Measurements from ENCODE around the gene FBRSL1.

FBRSL1 gene

DNA sequence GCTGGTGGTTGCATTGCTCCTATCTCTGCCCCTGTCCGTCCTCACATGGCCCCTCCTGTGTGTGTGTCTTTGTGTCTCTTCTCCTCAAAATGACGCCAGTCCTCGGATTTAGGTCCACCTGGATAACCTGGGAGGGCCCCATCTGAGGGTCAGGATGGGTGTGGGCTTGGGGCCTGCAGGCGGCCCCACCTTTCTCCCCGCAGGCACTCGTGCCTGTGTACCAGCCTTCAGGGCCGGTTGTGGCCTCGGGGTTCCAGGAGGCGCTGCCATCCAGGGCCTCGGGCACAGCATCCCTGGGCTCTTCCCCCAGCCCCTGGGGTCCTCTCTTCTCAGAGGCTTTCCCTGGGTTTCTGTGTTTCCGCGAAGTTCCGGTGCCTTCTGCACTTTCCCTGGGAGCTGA, 65.7 kb downstream of the FBRSL1 start:
- DNase-seq (ENCODE audit: low read depth in 1 of 2, low spot score in 1 of 2): no peak
- Histone ChIP-seq H3K27ac (replicated peaks) (no peak overlapping the region), H3K27me3 (ENCODE audit: insufficient read depth, poor library complexity, severe bottlenecking) (no peaks in the 10 kb centered on the region), H3K4me3 (replicated peaks; ENCODE audit: insufficient read depth, low read length) (no peak overlapping the region)
- TF ChIP-seq, protein P1, sequence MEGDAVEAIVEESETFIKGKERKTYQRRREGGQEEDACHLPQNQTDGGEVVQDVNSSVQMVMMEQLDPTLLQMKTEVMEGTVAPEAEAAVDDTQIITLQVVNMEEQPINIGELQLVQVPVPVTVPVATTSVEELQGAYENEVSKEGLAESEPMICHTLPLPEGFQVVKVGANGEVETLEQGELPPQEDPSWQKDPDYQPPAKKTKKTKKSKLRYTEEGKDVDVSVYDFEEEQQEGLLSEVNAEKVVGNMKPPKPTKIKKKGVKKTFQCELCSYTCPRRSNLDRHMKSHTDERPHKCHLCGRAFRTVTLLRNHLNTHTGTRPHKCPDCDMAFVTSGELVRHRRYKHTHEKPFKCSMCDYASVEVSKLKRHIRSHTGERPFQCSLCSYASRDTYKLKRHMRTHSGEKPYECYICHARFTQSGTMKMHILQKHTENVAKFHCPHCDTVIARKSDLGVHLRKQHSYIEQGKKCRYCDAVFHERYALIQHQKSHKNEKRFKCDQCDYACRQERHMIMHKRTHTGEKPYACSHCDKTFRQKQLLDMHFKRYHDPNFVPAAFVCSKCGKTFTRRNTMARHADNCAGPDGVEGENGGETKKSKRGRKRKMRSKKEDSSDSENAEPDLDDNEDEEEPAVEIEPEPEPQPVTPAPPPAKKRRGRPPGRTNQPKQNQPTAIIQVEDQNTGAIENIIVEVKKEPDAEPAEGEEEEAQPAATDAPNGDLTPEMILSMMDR (IDR thresholded peaks at IDR 0.05; ENCODE audit: insufficient read depth, low read length): no peak

DNA sequence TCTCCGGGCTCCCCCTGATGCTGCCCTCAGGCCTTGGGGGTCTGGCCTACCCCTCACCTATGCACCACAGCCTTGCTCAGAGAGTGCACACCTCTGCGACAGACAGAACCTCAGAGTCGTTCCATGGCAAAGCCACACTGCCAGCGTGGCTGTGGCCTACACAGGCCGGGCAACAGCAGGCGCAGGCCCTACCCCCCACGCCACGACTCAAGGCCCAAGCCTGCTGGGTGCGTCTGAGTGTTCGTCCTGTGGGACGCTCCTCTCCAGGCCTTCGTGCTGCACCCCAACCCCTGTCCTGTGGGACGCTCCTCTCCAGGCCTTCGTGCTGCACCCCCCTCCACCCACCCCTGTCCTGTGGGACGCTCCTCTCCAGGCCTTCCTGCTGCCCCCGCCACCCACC, 66.3 kb downstream of the FBRSL1 start:
- H3K4me3 ChIP-seq (replicated peaks; ENCODE audit: insufficient read depth, low read length): no peak overlapping the region
- no peaks in the 10 kb centered on the region for H3K27me3 ChIP-seq (ENCODE audit: insufficient read depth, poor library complexity, severe bottlenecking)
- TF ChIP-seq, protein P1 (IDR thresholded peaks at IDR 0.05; ENCODE audit: insufficient read depth, low read length): no peak
- TF ChIP-seq SPI1 (IDR thresholded peaks at IDR 0.05; ENCODE audit: borderline replicate concordance, low read depth) (no peak), GABPA (IDR thresholded peaks at IDR 0.05; ENCODE audit: low read depth) (no peak)
- no peak overlapping the region for H3K27ac ChIP-seq (replicated peaks)
- no peak for DNase-seq (ENCODE audit: low read depth in 1 of 2, low spot score in 1 of 2)

DNA sequence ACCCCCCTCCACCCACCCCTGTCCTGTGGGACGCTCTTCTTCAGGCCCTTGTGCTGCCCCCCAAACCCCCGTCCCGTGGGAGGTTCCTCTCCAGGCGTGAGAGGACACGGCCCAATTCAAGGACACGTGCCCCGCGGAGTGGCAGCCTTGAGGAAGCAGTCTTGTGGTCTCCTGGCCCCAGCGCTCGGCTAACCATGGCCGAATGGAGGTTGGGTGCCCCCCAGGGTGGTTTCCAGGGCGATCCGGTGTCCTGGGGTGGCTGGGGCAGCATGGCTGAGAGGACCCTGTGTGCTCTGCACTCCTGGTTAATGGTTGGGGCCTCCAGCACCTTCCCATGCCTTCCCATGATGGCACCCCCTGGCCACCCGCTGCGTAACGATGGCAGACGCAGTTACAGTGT, 66.8 kb downstream of the FBRSL1 start:
- Histone ChIP-seq H3K4me3 (replicated peaks; ENCODE audit: insufficient read depth, low read length) (no peak overlapping the region), H3K27me3 (ENCODE audit: insufficient read depth, poor library complexity, severe bottlenecking) (no peaks in the 10 kb centered on the region), H3K27ac (replicated peaks) (no peak overlapping the region)
- no peak for DNase-seq (ENCODE audit: low read depth in 1 of 2, low spot score in 1 of 2)
- TF ChIP-seq GABPA (IDR thresholded peaks at IDR 0.05; ENCODE audit: low read depth) (no peak), SPI1 (IDR thresholded peaks at IDR 0.05; ENCODE audit: borderline replicate concordance, low read depth) (no peak), POLR2AphosphoS5 (IDR thresholded peaks at IDR 0.05; ENCODE audit: low read depth) (no peak)
- TF ChIP-seq, protein P2, sequence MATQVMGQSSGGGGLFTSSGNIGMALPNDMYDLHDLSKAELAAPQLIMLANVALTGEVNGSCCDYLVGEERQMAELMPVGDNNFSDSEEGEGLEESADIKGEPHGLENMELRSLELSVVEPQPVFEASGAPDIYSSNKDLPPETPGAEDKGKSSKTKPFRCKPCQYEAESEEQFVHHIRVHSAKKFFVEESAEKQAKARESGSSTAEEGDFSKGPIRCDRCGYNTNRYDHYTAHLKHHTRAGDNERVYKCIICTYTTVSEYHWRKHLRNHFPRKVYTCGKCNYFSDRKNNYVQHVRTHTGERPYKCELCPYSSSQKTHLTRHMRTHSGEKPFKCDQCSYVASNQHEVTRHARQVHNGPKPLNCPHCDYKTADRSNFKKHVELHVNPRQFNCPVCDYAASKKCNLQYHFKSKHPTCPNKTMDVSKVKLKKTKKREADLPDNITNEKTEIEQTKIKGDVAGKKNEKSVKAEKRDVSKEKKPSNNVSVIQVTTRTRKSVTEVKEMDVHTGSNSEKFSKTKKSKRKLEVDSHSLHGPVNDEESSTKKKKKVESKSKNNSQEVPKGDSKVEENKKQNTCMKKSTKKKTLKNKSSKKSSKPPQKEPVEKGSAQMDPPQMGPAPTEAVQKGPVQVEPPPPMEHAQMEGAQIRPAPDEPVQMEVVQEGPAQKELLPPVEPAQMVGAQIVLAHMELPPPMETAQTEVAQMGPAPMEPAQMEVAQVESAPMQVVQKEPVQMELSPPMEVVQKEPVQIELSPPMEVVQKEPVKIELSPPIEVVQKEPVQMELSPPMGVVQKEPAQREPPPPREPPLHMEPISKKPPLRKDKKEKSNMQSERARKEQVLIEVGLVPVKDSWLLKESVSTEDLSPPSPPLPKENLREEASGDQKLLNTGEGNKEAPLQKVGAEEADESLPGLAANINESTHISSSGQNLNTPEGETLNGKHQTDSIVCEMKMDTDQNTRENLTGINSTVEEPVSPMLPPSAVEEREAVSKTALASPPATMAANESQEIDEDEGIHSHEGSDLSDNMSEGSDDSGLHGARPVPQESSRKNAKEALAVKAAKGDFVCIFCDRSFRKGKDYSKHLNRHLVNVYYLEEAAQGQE (IDR thresholded peaks at IDR 0.05; ENCODE audit: insufficient replicate concordance, low read depth): no peak
- TF ChIP-seq, protein P1 (IDR thresholded peaks at IDR 0.05; ENCODE audit: insufficient read depth, low read length): no peak

DNA sequence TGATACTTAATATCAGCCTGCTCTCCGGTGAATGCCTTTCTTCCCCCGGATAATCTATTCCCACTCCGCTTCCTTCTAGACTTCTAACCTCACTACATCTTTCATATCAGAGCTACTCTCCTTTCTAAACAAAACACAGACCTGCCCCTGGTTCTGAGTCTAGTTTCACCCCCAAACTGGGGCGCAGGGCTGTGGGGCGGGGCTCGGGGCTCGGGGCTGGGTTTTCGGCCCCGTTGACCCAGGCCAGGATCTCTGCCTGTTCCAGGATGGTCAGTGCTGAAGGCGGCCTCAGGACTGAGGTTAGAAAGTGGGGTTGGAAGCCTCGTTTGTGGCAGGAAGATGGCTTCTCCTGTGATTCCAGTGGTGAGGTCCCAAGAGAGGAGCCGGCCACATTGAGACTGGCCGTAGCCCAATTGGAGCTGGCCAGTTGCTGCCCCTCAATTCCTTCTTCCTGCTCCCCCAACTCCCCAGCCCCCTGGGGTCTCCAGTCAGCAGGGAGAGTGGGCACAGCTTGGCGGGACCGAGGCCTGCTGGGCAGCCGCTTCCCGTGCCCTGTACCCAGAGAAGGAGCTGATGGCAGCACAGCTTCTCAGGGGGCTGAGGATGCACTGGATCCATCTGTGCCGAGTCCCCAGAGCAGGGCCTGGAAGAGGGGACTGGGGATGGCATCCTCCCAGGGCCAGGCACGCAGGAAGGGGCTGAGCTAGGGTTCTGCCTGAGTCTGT, 67.5 kb downstream of the FBRSL1 start:
- TF ChIP-seq, protein P2 (IDR thresholded peaks at IDR 0.05; ENCODE audit: insufficient replicate concordance, low read depth): no peak
- TF ChIP-seq SPI1 (IDR thresholded peaks at IDR 0.05; ENCODE audit: borderline replicate concordance, low read depth) (no peak), GABPA (IDR thresholded peaks at IDR 0.05; ENCODE audit: low read depth) (no peak), POLR2AphosphoS5 (IDR thresholded peaks at IDR 0.05; ENCODE audit: low read depth) (no peak)
- TF ChIP-seq, protein P1 (IDR thresholded peaks at IDR 0.05; ENCODE audit: insufficient read depth, low read length): no peak
- Histone ChIP-seq H3K27ac (replicated peaks) (peak overlapping the region; percentile 90), H3K27me3 (ENCODE audit: insufficient read depth, poor library complexity, severe bottlenecking) (no peaks in the 10 kb centered on the region), H3K4me3 (replicated peaks; ENCODE audit: insufficient read depth, low read length) (no peak overlapping the region)
- no peak for DNase-seq (ENCODE audit: low read depth in 1 of 2, low spot score in 1 of 2)

All from HL-60 (cell line).